GM12878 (cell line): ENCODE results near the gene AFG1L. TPM values are rescaled to one million over a fixed set of nuclear protein-coding genes. Genes with fewer than 3 reads are reported as not detected.

Source experiments
- ASH2L ChIP-seq: fragments of 300-600, 200-600 bp; sonication (generic); IDR thresholded peaks from 2 replicates; pipeline ENCODE4 v1.6.1; 2017; ENCODE audit warnings: low read depth, mild to moderate bottlenecking, borderline replicate concordance
- BACH1 ChIP-seq: fragments of 450-650 bp; IDR thresholded peaks from 2 replicates; pipeline ENCODE4 v1.6.1; 2017; ENCODE audit warnings: mild to moderate bottlenecking, borderline replicate concordance
- BCL3 ChIP-seq: IDR thresholded peaks from 2 replicates; pipeline ENCODE4 v1.6.1; 2011; ENCODE audit warnings: borderline replicate concordance, low read depth, mild to moderate bottlenecking, moderate library complexity, low read length; ENCODE audit not compliant: insufficient read depth, poor library complexity, severe bottlenecking
- BMI1 ChIP-seq: fragments of 450-650 bp; IDR thresholded peaks from 2 replicates; pipeline ENCODE4 v1.6.1; 2016; ENCODE audit warnings: mild to moderate bottlenecking, moderate library complexity, borderline replicate concordance
- CEBPB ChIP-seq, 2 experiments: fragments of 150-350 bp in 1 of 2; IDR thresholded peaks; 2 replicates each; pipeline ENCODE4 v1.6.1; 2012 to 2014; ENCODE audit warnings: low read depth in 2 of 2, low read length in 2 of 2, borderline replicate concordance in 1 of 2, inconsistent platforms in 1 of 2
- CHD2 ChIP-seq: IDR thresholded peaks from 2 replicates; pipeline ENCODE4 v1.6.1; 2011; ENCODE audit warnings: low read depth, low read length, improper control_type of control experiment, borderline replicate concordance
- ESRRA ChIP-seq: IDR thresholded peaks from 2 replicates; pipeline ENCODE4 v1.6.1; 2012; ENCODE audit warnings: mild to moderate bottlenecking, low read length, improper control_type of control experiment
- FOXK2 ChIP-seq: fragments of 450-650 bp; IDR thresholded peaks from 2 replicates; pipeline ENCODE4 v1.6.1; 2017; ENCODE audit warnings: mild to moderate bottlenecking, moderate library complexity
- HDGF ChIP-seq: fragments of 450-650 bp; IDR thresholded peaks from 2 replicates; pipeline ENCODE4 v1.6.1; 2016; ENCODE audit warnings: antibody characterized with exemption
- IRF4 ChIP-seq: IDR thresholded peaks from 2 replicates; pipeline ENCODE4 v1.6.1; 2011; ENCODE audit warnings: low read depth, low read length
- KAT2A ChIP-seq: conservative IDR thresholded peaks from 2 replicates; pipeline ENCODE4 v1.6.1; 2011; ENCODE audit warnings: low read depth, low read length; ENCODE audit not compliant: control insufficient read depth
- KLF5 ChIP-seq: fragments of 450-650 bp; IDR thresholded peaks from 2 replicates; pipeline ENCODE4 v1.6.1; 2014; ENCODE audit warnings: mild to moderate bottlenecking; ENCODE audit not compliant: partially characterized antibody
- MYC ChIP-seq: IDR thresholded peaks from 2 replicates; pipeline ENCODE4 v1.6.1; 2011; ENCODE audit warnings: mild to moderate bottlenecking, low read length, moderate library complexity, inconsistent platforms; ENCODE audit not compliant: insufficient read depth, insufficient replicate concordance, insufficient read length, severe bottlenecking
- NBN ChIP-seq: fragments of 450-650 bp; IDR thresholded peaks from 2 replicates; pipeline ENCODE4 v1.6.1; 2016
- POLR2A ChIP-seq: IDR thresholded peaks from 2 replicates; pipeline ENCODE4 v1.6.1; 2011; ENCODE audit warnings: low read depth, mild to moderate bottlenecking, low read length
- RB1 ChIP-seq: fragments of 450-650 bp; formaldehyde crosslinking; IDR thresholded peaks from 2 replicates; pipeline ENCODE4 v1.6.1; 2017; ENCODE audit warnings: mild to moderate bottlenecking, borderline replicate concordance
- RCOR1 ChIP-seq: conservative IDR thresholded peaks from 2 replicates; pipeline ENCODE4 v1.6.1; 2012; ENCODE audit warnings: low read depth, low read length, improper control_type of control experiment
- RFX5 ChIP-seq: IDR thresholded peaks from 2 replicates; pipeline ENCODE4 v1.6.1; 2011; ENCODE audit warnings: low read depth, low read length, improper control_type of control experiment
- SMAD5 ChIP-seq: IDR thresholded peaks from 2 replicates; pipeline ENCODE4 v1.6.1; 2016; ENCODE audit warnings: antibody characterized with exemption, low read depth
- SMC3 ChIP-seq: IDR thresholded peaks from 2 replicates; pipeline ENCODE4 v1.6.1; 2011; ENCODE audit warnings: low read length, improper control_type of control experiment, borderline replicate concordance
- SPI1 ChIP-seq: IDR thresholded peaks from 2 replicates; pipeline ENCODE4 v1.6.1; 2011; ENCODE audit warnings: low read depth, mild to moderate bottlenecking, low read length, moderate library complexity, borderline replicate concordance; ENCODE audit not compliant: insufficient read depth
- TAF1 ChIP-seq: IDR thresholded peaks from 2 replicates; pipeline ENCODE4 v1.6.1; 2011; ENCODE audit warnings: mild to moderate bottlenecking, low read depth, low read length, borderline replicate concordance
- TCF3 ChIP-seq: IDR thresholded peaks from 2 replicates; pipeline ENCODE4 v1.6.1; 2012; ENCODE audit warnings: low read depth, mild to moderate bottlenecking, low read length, borderline replicate concordance; ENCODE audit not compliant: insufficient read depth
- ZNF622 ChIP-seq: fragments of 450-650 bp; IDR thresholded peaks from 2 replicates; pipeline ENCODE4 v1.6.1; 2017; ENCODE audit warnings: mild to moderate bottlenecking, inconsistent platforms
- polyA plus RNA-seq, 11 experiments: library from polyadenylated mRNA; depleted of rRNA in 4 of 11; unstranded in 6 of 11; stranded (reverse) in 5 of 11; fragments of >200 nt; fragmentation: Nextera tagmentation in 4 of 11; fragmentation: Illumina TruSeq in 1 of 11; extraction: Ambion mirVana in 4 of 11; extraction: Trizol in 1 of 11; gene quantifications; 1 replicate in 1 of 11; 2 replicates in 10 of 11; pipeline versions ENCODE4 v1.2.1 to v1.2.3, GENCODE V29; 2011 to 2016; ENCODE audit warnings: inconsistent platforms in 2 of 11, missing spikeins in 2 of 11, low read depth in 1 of 11
- total RNA-seq, 4 experiments: library from RNA; depleted of rRNA in 3 of 4; stranded (reverse); fragments of >200 nt in 3 of 4; fragmentation: Illumina TruSeq in 1 of 4; extraction: Trizol in 1 of 4; gene quantifications; 2 replicates each; pipeline versions ENCODE4 v1.2.1 to v1.2.3, GENCODE V29; 2013 to 2021
- TF ChIP-seq, protein P1 (sequence below): IDR thresholded peaks from 2 replicates; pipeline ENCODE4 v1.6.1; 2012; ENCODE audit warnings: low read depth, low read length, improper control_type of control experiment
- TF ChIP-seq, protein P2 (sequence below): fragments of 450-650 bp; formaldehyde crosslinking; IDR thresholded peaks from 2 replicates; pipeline ENCODE4 v1.5.0; 2022; ENCODE audit warnings: mild to moderate bottlenecking, missing genetic modification characterization

The AFG1L gene
- total and polyA plus RNA-seq, 10 of the 15 experiments (the other 5 are each of a cell fraction or from before 2014, with no cell fraction given) = 2.3 to 9.0 (median 4.3) TPM

- TF ChIP-seq, protein P1, sequence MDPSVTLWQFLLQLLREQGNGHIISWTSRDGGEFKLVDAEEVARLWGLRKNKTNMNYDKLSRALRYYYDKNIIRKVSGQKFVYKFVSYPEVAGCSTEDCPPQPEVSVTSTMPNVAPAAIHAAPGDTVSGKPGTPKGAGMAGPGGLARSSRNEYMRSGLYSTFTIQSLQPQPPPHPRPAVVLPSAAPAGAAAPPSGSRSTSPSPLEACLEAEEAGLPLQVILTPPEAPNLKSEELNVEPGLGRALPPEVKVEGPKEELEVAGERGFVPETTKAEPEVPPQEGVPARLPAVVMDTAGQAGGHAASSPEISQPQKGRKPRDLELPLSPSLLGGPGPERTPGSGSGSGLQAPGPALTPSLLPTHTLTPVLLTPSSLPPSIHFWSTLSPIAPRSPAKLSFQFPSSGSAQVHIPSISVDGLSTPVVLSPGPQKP = peak; percentile 84
- TF ChIP-seq CEBPB (IDR thresholded peaks at IDR 0.05; ENCODE audit: borderline replicate concordance in 1 of 2, low read depth in 2 of 2, low read length in 2 of 2) = no peak
- peak; percentile 88 for TF ChIP-seq POLR2A
- TF ChIP-seq SPI1 = peak; percentile 15; the same call in 1 of the 2 replicates
- TF ChIP-seq ZNF622 = no peak
- peak; percentile 64; the same call in 1 of the 2 replicates for TF ChIP-seq NBN
- no peak for TF ChIP-seq IRF4
- TF ChIP-seq RCOR1 = no peak
- TF ChIP-seq CHD2 = no peak; the same call in 1 of the 2 replicates
- no peak for TF ChIP-seq KAT2A
- TF ChIP-seq HDGF = peak; percentile 93
- no peak for TF ChIP-seq KLF5
- peak; percentile 79 for TF ChIP-seq TAF1
- 0 out of 2 replicates have a peak, but pooled peaks have one; percentile 25 for TF ChIP-seq TCF3
- no peak for TF ChIP-seq FOXK2
- peak; percentile 31 for TF ChIP-seq MYC
- TF ChIP-seq SMC3 = no peak
- no peak for TF ChIP-seq ESRRA
- TF ChIP-seq ASH2L = 0 out of 2 replicates have a peak, but pooled peaks have one; percentile 79
- no peak for TF ChIP-seq BCL3
- no peak for TF ChIP-seq BMI1
- no peak for TF ChIP-seq RFX5
- TF ChIP-seq SMAD5 = peak; percentile 74
- 0 out of 2 replicates have a peak, but pooled peaks have one; percentile 36 for TF ChIP-seq RB1
- peak; percentile 67 for TF ChIP-seq BACH1
- TF ChIP-seq, protein P2, sequence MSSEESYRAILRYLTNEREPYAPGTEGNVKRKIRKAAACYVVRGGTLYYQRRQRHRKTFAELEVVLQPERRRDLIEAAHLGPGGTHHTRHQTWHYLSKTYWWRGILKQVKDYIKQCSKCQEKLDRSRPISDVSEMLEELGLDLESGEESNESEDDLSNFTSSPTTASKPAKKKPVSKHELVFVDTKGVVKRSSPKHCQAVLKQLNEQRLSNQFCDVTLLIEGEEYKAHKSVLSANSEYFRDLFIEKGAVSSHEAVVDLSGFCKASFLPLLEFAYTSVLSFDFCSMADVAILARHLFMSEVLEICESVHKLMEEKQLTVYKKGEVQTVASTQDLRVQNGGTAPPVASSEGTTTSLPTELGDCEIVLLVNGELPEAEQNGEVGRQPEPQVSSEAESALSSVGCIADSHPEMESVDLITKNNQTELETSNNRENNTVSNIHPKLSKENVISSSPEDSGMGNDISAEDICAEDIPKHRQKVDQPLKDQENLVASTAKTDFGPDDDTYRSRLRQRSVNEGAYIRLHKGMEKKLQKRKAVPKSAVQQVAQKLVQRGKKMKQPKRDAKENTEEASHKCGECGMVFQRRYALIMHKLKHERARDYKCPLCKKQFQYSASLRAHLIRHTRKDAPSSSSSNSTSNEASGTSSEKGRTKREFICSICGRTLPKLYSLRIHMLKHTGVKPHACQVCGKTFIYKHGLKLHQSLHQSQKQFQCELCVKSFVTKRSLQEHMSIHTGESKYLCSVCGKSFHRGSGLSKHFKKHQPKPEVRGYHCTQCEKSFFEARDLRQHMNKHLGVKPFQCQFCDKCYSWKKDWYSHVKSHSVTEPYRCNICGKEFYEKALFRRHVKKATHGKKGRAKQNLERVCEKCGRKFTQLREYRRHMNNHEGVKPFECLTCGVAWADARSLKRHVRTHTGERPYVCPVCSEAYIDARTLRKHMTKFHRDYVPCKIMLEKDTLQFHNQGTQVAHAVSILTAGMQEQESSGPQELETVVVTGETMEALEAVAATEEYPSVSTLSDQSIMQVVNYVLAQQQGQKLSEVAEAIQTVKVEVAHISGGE (CRISPR knock-in tag) = no peak
These were observed 33.9 kb upstream of the AFG1L start, which contains the start of gene SNX3 (continued) for GRCh38 chr6:108260809-108261569.
